Right ventricle myocardium superior (tissue), 1 donor: ENCODE results near the gene HS6ST2. TPM values are rescaled to one million over a fixed set of nuclear protein-coding genes. Genes with fewer than 3 reads are reported as not detected.
"Not testable (repeated sequence)": the region's sequence is repeated elsewhere in the genome, so short reads cannot be mapped to it uniquely, and the experiment has no call there.

Source experiments
- ATAC-seq: fragments of 200-7000 bp; cut with Tn5 transposase; one replicate; pipeline ENCODE4 v1.9.1; 2020; ENCODE audit warnings: mild to moderate bottlenecking; ENCODE audit not compliant: poor library complexity
- DNase-seq: peaks from one replicate; pipeline ENCODE4 v3.0.0-alpha.2; 2020
- intact Hi-C: fragments of 100-400 bp; cut with DNase I; formaldehyde crosslinking; loops from one replicate; pipeline ENCODE4 v1.11.2; 2022
- total RNA-seq: library from RNA; stranded (reverse); fragmentation: NEBNext Ultra II Directional; extraction: Animal tissue kit (Norgen Biotek cat#: 25700); gene quantifications from one replicate; pipeline ENCODE4 v1.2.1, GENCODE V29; 2021
- donor health status: DM: no; HTN: yes; CAD: no; lungs with severe emphysema.

The HS6ST2 gene
- total RNA-seq, 1 donor from 2014 or later: 0.08 TPM

GRCh38 chrX:132948648-132949260 lies 9.7 kb downstream of the HS6ST2 start:
- ATAC-seq: no peak
- no peak for DNase-seq
- intact Hi-C loops: no loop called here

- ATAC-seq, intact Hi-C loops, DNase-seq: not testable (repeated sequence)
Measured at GRCh38 chrX:132945055-132945599, 13.3 kb downstream of the HS6ST2 start.

- ATAC-seq (no peak), DNase-seq (no peak)
- intact Hi-C loops: no loop called here
Measured at GRCh38 chrX:132940727-132941327, 17.6 kb downstream of the HS6ST2 start.

GRCh38 chrX:132933170-132933569 lies 25.3 kb downstream of the HS6ST2 start:
- DNase-seq (no peak), ATAC-seq (no peak)
- intact Hi-C loops: no loop called here

- DNase-seq (no peak), ATAC-seq (no peak)
- intact Hi-C loops: no loop called here
Measured at GRCh38 chrX:132924426-132924825, 34.0 kb downstream of the HS6ST2 start.

GRCh38 chrX:132918523-132918922 lies 39.9 kb downstream of the HS6ST2 start:
- intact Hi-C loops: no loop called here
- ATAC-seq (no peak), DNase-seq (no peak)

- no peak for ATAC-seq
- intact Hi-C loops: no loop called here
- DNase-seq: no peak
Measured at GRCh38 chrX:132916349-132916748, 42.1 kb downstream of the HS6ST2 start.

- no peak for ATAC-seq
- intact Hi-C loops: no loop called here
- no peak for DNase-seq
Measured at GRCh38 chrX:132909643-132910042, 48.8 kb downstream of the HS6ST2 start.

GRCh38 chrX:132908891-132909290 lies 49.5 kb downstream of the HS6ST2 start:
- intact Hi-C loops: no loop called here
- no peak for ATAC-seq
- DNase-seq: no peak

GRCh38 chrX:132900633-132901293 lies 57.7 kb downstream of the HS6ST2 start:
- ATAC-seq (no peak), DNase-seq (no peak)
- intact Hi-C loops: no loop called here

- DNase-seq (no peak), ATAC-seq (no peak)
- intact Hi-C loops: no loop called here
Measured at GRCh38 chrX:132887569-132887968, 70.9 kb downstream of the HS6ST2 start.

- DNase-seq (no peak), ATAC-seq (no peak)
- intact Hi-C loops: no loop called here
Measured at GRCh38 chrX:132883358-132883915, 75.0 kb downstream of the HS6ST2 start.

GRCh38 chrX:132880753-132881152 lies 77.7 kb downstream of the HS6ST2 start:
- DNase-seq, ATAC-seq, intact Hi-C loops: not testable (repeated sequence)

- no peak for ATAC-seq
- no peak for DNase-seq
- intact Hi-C loops: no loop called here
Measured at GRCh38 chrX:132877954-132878536, 80.4 kb downstream of the HS6ST2 start.

- intact Hi-C loops: no loop called here
- no peak for DNase-seq
- no peak for ATAC-seq
Measured at GRCh38 chrX:132876523-132877338, 81.7 kb downstream of the HS6ST2 start.

- DNase-seq: no peak
- intact Hi-C loops: no loop called here
- no peak for ATAC-seq
Measured at GRCh38 chrX:132875650-132876522, 82.5 kb downstream of the HS6ST2 start.

GRCh38 chrX:132862562-132862961 lies 95.9 kb downstream of the HS6ST2 start:
- ATAC-seq: no peak
- intact Hi-C loops: no loop called here
- no peak for DNase-seq

GRCh38 chrX:132861076-132861475 lies 97.4 kb downstream of the HS6ST2 start:
- intact Hi-C loops: no loop called here
- ATAC-seq: no peak

More at GRCh38 chrX:132861076-132861475, 97.4 kb downstream of the HS6ST2 start:
- DNase-seq: no peak
